ENCODE measurements around the gene SESN1.

Gene SESN1

DNA sequence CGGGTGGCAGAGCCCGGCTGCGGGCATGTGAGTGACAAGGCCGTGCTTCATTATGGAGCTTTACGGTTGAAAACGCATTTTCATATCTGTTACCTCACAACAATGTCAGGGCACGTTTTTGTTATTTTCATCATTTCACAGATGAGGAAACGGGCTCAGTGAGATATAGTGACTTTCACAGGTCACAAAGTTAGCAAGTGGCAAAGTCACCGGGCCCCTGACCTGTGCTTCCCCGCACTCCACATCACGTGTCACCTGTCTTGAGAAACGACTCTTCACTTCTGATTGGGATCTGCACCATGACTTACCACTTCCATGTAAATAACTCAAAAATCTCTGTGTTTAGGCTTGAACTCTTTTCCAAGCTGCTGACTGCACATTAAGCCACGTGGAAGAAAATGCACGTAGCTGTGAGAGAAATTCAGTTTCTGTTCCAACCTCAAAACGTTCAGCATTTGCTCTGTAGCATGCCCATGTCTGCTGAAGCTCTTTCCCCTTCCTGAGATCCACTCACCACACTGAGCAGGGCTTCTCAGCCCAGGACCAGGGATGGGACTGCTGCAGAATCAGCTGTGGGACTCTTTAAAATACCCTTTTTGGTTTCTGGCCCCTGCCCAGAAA is 139.2 kb downstream of the SESN1 start:
- DNase-seq = no peak

DNA sequence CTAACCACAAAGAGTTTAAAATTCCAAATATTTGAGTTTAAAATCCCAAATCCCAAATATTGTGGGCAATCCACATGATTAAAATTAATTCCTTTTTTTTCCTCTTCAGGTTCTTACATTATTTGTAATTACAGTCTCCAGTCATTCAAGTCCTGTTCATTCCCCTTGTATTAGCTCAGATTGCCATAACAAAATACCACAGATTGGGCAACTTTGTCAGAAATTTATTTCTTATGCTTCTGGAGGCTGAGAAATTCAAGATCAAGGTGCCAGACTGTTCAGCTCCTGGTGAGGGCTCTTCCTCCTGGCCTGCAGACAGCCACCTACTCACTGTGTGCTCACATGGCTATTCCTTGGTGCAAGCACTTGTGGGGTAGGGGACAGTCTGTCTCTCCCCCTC is 141.0 kb downstream of the SESN1 start:
- DNase-seq = no peak

DNA sequence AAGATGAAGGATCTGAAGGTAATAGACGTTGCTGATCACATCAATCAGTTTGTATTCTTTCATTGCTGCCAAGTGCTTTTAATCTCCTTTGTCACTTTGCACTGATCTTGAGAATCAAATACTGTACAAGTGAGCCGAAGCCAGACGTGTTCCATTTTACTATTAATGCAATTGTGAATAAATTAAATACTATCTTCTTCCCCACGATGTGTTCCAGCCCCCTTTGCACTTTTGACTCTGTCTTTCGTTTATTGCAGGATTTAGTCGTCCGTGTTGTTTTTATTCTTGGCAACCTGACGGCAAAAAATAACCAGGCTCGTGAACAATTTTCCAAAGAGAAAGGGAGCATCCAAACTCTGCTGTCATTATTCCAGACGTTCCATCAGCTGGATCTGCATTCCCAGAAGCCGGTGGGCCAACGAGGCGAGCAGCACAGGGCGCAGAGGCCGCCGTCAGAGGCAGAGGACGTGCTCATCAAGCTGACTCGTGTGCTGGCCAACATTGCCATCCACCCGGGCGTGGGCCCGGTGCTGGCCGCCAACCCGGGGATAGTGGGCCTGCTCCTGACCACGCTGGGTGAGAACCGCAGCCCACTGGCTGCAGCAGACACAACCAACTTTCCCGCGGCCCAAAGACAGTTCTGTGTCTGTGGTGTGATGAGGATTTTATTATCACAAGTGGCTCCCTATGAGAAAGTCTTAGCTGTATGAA is 141.7 kb downstream of the SESN1 start:
- no peak for DNase-seq

DNA sequence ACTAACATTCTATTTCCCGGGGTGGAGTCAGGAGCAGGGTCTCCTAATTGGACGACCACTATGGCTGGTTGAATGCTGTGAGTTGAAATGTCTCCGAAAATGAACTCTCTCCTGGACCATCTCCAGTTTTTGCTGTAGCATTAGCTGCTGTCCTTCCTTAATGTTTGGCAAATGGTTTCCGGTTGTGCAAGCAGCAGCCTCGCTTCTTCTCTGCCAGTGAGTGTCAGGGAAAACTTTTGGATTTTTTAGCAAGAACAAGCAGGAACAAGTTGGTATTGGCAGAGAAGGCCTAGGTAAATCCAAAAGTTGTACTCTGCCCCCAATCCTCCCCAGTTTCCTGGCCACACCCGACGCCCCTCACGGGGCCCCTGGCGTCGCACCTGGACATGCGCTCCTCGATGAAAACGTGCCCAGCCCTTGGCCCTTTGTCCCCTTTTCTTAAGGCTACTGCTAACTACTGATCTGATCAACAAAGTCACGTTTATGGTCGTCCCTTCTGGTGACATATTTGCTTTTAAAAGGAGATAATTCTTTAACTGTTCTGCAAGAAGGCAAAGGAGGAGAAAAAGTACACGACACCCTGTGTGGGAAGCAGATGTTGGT is 143.2 kb downstream of the SESN1 start:
- no peak for DNase-seq

DNA sequence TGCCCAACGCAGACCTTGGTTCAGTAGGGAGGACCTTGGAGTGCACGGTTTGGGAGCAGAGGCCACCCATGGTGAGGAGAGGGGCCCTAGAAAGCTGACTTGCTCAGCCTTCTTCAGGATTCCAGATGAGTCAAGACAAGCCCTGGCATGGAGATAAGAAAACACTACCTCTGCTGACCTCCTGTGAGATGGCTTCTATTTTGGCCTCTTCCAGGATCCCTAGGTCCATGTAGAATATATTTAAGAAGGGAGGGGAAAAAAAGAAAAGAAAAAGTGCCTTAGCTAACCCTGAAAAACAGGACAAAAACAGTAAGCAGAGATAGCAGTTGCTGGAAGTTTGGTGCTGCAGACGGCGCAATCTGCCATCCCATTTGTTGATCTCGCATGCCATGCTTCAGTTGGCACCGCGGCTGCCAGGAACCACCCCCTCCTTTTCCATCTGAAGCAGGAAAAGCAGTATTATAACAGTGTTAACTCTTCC is 146.4 kb downstream of the SESN1 start:
- no peak for DNase-seq

DNA sequence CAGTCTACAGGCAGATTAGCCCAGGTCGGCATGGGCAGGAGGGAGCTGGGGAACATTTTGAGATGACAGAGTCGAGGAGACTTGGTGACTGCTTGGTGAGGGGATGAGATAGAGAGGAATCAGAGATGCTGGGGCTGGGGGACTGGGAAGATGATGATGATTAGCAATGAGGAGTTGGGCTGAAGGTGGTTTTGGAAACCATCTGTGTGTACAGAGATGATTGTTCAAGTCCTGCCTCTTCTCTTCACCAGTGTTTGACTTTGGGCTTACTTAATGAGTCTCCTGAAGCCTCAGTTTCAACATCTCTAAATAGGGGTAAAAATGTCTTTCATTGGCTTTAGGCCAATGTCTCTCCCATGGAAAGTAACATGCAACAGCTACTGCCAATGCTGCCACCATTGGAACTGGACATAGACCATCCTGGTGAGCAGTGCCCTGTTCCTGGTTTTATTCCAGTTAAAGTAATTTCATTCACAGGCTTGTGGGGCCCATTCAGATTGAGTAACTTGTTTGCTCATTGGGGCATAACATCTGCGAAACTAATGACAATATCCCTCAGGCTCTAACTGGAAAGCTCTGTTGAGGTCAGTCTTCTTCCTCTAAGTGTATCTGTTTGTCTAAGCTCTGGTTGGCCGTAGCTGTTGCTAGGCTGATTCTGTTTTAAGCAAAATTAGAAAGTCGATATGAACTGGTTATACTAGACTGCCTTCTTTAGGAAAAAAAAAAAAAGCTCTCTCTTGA is 147.4 kb downstream of the SESN1 start:
- DNase-seq = no peak

DNA sequence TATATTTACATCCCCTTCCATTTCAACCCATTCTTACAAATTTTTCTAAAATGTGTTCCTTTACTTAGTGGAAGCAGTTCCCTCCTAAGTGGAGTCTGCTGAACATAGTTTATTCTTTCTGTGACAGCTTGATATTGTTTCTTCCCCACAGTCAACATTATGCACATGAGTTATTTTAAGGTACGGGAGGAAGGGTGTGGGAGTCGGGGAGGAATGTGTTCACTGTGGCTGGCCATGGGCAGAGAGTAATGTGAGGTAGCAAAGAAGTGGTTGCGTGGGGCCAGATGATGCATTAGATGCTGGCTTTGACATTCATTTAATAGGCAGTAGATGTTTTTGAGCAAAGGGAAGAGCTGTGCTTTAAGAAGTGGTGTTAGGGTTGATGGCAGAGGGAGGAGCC is 148.0 kb downstream of the SESN1 start:
- DNase-seq = no peak

DNA sequence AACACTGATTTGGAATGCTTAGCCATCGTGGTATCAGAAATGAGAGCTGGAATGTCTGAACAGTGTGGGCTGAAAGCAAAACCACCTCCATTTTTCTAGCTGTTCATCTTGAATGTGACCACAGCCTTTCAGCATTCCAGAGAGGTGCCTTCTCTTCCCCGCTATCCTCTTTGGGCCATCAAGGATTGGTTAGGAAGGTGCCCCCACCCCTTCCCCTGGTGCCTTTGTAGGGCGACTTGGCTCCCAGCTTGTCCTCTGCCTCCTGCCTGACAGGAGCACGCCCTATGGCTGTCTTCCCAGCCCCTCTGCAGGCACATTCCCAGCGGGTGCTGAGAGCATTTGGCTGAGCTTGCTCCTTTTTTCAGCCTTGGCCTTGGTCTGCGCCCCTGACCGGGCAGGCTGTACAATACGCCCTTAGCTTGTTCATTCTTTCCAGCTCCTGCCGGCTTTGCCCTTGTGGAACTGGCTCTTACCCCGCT is 148.9 kb downstream of the SESN1 start:
- DNase-seq = no peak

DNA sequence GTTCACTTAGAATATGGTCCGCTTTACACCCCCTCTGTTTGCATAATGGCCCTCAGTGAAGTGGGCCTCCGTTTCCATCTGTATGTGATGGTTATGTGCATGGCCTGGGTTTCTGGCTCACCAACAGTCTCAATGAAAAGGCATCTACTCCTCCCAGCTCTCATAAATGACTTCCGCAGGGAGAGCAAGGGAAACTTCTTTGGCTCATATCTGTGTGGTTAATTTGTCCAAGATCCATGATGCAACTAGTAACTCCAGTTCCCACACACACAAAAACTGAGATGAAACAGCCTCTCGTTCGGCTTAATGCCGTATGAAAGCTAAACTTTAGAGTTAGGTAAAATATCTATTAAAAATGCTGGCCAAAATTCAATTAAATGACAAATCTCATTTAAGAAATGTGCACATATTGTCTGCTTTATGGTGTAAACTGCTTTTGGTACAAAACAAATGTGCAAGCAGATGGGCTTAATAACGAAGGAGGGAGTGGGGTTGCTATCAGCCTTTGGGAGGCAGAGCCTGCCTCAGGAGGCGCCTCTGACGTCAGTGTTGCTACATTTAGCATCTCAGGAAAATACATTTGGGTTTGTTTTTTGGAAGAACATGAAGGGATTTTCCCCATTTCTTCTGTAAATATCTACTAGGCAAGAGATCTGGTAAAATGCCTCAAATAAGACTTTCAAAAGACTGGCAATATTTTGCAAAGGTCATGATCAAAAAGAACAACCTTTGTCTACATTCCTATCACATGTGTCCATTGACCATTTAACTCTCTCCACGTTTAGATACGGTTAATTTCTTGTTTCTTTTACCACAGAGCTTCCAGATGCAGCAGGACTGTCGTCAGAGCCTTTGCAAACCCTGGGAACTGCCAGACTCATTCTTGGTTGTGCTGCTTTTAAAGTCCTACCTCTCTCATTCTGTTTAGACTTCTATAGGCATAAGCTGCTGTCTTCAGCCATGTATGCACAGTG is 149.7 kb downstream of the SESN1 start:
- DNase-seq = no peak

DNA sequence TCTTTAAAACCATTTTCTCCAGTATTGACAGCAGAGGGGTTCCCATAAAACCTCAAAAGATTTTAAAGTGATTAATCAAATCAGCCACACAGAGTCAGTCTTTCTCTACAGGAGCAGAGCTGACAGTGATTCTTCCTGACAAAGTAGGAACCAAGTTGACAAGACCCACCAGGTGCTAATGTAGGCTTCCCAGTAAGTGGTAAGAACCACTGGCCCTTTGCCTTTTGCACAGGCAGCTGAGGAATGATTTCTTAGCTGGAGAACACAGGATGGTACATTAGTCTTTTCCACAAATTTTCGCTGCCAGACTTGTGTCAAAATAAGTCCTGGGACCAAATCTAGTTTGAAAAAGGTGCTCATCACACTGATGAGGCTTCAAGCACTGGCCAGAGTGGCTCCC is 150.6 kb downstream of the SESN1 start:
- DNase-seq = no peak

DNA sequence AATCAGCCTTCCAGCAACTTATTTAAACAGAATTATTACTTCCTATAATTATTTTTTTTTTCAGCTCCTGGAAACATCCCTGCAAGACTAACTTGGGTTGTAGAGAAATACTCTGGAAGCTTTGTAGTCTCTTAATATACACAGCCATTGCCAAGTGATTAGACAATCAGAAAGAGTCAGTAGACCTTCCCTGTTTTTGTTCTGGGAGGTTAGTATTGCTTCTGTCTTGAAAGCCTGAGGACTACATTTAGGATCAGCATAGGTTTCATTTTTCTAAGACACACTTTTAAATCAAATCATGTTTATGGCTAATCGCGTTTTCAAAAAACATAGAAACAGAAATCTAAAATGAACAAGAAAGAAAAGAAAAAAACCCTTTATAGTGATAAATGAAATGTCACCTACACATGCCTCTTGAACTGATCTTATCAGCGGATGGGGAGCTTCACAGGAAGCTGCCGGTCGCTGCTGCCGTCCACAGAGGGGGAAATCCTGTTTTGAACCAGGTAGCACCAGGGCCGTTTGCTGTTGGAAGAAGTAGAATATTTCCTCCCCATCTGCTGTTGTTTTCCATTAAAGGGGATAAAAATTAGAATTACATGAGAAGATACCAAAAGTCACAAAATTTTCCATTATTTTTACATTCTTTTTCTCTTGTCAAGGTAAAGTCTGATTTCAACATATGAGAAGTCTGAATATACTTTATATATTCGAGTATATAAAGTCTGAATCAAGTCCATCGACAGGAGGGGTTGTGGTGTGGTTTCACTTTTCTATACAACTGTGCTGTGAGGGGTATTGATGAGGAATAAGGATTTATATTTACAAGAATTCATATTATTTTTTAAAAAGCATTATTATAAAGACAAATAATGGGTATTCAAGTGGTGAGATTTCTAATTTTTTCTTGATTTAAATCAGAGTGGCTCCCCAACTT is 151.8 kb downstream of the SESN1 start:
- DNase-seq = peak; percentile 44

DNA sequence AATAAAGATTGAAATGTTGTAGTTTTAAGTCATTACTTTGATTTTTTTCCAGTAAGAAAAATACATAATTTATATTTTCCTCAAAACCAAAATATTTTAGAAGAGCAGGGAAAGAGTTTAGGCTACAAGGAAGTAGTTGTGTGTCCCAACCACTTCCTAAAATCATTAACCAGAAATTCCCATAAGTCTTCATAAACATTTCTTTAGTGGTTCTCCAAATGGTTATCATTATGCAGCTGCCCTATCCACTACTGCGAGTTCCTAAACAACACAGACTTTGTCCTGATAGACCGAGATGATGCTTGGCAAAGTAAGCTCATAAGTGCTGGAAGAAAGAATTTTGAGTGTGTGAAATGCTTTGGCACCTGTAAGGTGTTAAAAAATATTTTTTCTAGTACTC is 152.8 kb downstream of the SESN1 start:
- DNase-seq = no peak

DNA sequence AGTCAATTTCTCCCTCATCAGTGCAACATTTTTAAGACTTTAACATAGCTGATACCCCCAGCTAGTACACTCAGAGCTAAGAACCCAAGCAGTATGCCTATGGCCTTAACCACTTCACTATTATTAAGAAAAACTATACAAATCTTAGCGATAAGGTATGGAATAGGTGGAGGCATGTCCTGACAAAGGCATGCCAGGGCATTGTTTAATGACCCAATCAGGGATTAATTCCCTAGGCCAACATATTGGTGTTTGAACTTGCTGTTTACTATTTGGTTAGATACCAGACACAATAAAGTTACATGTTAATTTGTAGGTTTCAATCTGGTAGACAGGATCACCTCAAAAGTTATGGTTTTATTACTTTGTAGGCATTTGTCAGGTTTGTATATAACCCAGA is 153.4 kb downstream of the SESN1 start:
- DNase-seq = no peak

DNA sequence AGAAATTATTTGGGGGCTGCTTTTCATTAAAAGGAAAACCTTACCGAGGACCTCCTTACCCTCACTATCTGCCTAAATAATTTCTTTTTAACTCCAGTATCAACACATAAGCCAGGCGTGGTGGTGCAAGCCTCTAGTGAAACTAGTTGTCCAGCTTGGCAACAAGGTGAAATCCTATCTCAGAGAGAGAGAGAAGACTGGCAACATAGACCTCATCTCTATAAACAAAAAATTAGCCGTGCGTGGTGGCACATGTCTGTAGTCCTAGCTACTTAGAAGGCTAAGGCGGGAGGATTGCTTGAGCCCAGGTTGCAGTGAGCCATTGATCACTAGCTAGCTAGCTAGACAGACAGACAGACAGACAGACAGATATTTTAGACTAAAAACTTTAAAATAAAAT is 153.9 kb downstream of the SESN1 start:
- DNase-seq = no peak

DNA sequence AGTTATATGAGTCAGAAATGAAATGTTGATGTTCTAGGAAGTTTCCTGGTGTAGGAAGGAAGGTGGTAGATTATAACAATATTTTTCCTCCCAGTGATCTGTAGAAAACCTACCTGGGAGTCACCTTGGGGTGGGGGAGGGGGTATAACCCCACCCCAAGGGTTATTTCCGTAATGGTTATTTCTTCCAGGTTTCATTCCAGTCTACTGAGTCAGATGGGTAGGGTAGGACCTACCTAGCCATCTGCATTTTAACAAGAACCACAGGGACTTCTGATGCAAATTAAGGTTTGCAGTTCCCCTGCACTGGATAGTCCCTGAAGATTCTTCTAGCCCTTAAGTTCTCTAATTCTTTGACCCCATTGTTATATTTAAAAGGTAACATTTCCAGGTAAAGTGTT is 157.5 kb downstream of the SESN1 start:
- no peak for DNase-seq

Measured in activated CD4-positive, alpha-beta T cell treated with anti-CD3 and anti-CD28 coated beads for 1 hour (primary cell).